K562 (cell line): Measurements from ENCODE around the gene NTN1. TPM values are rescaled to one million over a fixed set of nuclear protein-coding genes. Genes with fewer than 3 reads are reported as not detected.

Source experiments
- ATAC-seq: fragments of 200-7000 bp; cut with Tn5 transposase; 3 replicates; pipeline ENCODE4 v1.9.1; 2020; ENCODE audit warnings: moderate library complexity
- BruUV-seq: library from RNA; stranded (reverse); fragments of 400-500 nt; replicated peaks from 2 replicates; lab custom pipeline; 2021; lab: Mats Ljungman, UMichigan
- CTCF ChIA-PET: fragments of 300-600 bp; formaldehyde crosslinking; extraction: SDS; loops from one replicate; lab custom pipeline; 2021; ENCODE audit warnings: low intra/inter-chr PET ratio; lab: Yijun Ruan, JAX
- POLR2A ChIA-PET: fragments of 300-600, 350-650 bp; sonication (Branson Sonifier 250); formaldehyde crosslinking; extraction: SDS; loops from one replicate; lab custom pipeline; 2021; ENCODE audit warnings: antibody characterized with exemption, inconsistent platforms; lab: Yijun Ruan, JAX
- DNase-seq, 4 experiments: peaks; one replicate each; pipeline versions ENCODE4 v3.0.0 to v3.0.0-alpha.2; 2011 to 2018; ENCODE audit warnings: low spot score in 3 of 4, mixed read lengths in 3 of 4; ENCODE audit errors: extremely low read depth in 1 of 4
- FAIRE-seq: peaks from 2 replicates; lab custom pipeline; 2011; peaks lifted over from hg19 to GRCh38; lab: Jason Lieb, UNC
- H2AFZ ChIP-seq: 2 replicates; pipeline ENCODE4 v1.6.0; 2011; ENCODE audit warnings: low read depth, low read length, control low read depth, inconsistent platforms
- H3K27ac ChIP-seq: fragments of 200-600 bp; 3 replicates; pipeline ENCODE4 v1.8.0; 2011; ENCODE audit warnings: low read depth, mild to moderate bottlenecking, control low read depth, inconsistent platforms, low read length, moderate library complexity, mixed read lengths; ENCODE audit errors: extremely low read depth
- H3K27me3 ChIP-seq, 2 experiments: fragments of 300-600 bp in 1 of 2; 2 replicates in 1 of 2; 3 replicates in 1 of 2; pipeline versions ENCODE4 v1.6.0 to v1.8.0; 2011; ENCODE audit warnings: inconsistent platforms in 2 of 2, low read length in 2 of 2, mild to moderate bottlenecking in 1 of 2, mixed read lengths in 1 of 2, moderate library complexity in 1 of 2; ENCODE audit not compliant: control insufficient read depth in 2 of 2, insufficient read depth in 2 of 2
- H3K36me3 ChIP-seq: fragments of 300-600 bp; 3 replicates; pipeline ENCODE4 v1.8.0; 2011; ENCODE audit warnings: mild to moderate bottlenecking, low read length, inconsistent platforms; ENCODE audit not compliant: control insufficient read depth, insufficient read depth
- H3K4me1 ChIP-seq, 2 experiments: fragments of 200-600 bp in 1 of 2; replicated peaks in 1 of 2; 2 replicates in 1 of 2; 3 replicates in 1 of 2; pipeline versions ENCODE4 v1.5.1 to v1.8.0; 2011; ENCODE audit warnings: inconsistent platforms in 2 of 2, low read length in 2 of 2, mild to moderate bottlenecking in 1 of 2, mixed read lengths in 1 of 2, moderate library complexity in 1 of 2; ENCODE audit not compliant: control insufficient read depth in 2 of 2, insufficient read depth in 2 of 2
- H3K4me2 ChIP-seq: 2 replicates; pipeline ENCODE4 v1.6.1; 2011; ENCODE audit warnings: low read length, control low read depth, inconsistent platforms, mixed read lengths; ENCODE audit not compliant: insufficient read depth
- H3K4me3 ChIP-seq: fragments of 200-600 bp; sonication (generic), shearing (Covaris generic); 2 replicates; pipeline ENCODE4 v1.5.1; 2016; ENCODE audit warnings: control low read depth, inconsistent platforms
- H3K79me2 ChIP-seq: fragments of 200-600 bp; 3 replicates; pipeline ENCODE4 v1.8.0; 2011; ENCODE audit warnings: low read length, inconsistent platforms; ENCODE audit not compliant: control insufficient read depth, insufficient read depth
- H3K9ac ChIP-seq, 2 experiments: 2 replicates each; pipeline versions ENCODE4 v1.6.0 to v1.6.1; 2011; ENCODE audit warnings: low read depth in 2 of 2, low read length in 2 of 2, control low read depth in 1 of 2, inconsistent platforms in 1 of 2, mild to moderate bottlenecking in 1 of 2, mixed read lengths in 1 of 2; ENCODE audit not compliant: insufficient read depth in 1 of 2
- H3K9me1 ChIP-seq: one replicate; pipeline ENCODE4 v1.6.0; 2011; ENCODE audit warnings: inconsistent platforms, mild to moderate bottlenecking, low read length, moderate library complexity; ENCODE audit not compliant: control insufficient read depth, insufficient read depth
- H3K9me3 ChIP-seq: replicated peaks from 2 replicates; pipeline ENCODE4 v1.5.1; 2011; ENCODE audit warnings: low read depth, low read length, inconsistent platforms; ENCODE audit not compliant: control insufficient read depth, insufficient read depth
- H4K20me1 ChIP-seq: replicated peaks from 2 replicates; pipeline ENCODE4 v1.6.1; 2011; ENCODE audit warnings: low read length, inconsistent platforms, mixed read lengths; ENCODE audit not compliant: control insufficient read depth, insufficient read depth
- CBX2 ChIP-seq: fragments of 200-600 bp; sonication (generic); IDR thresholded peaks from one replicate; pipeline ENCODE4 v1.6.1; 2012; ENCODE audit warnings: mild to moderate bottlenecking, low read length, inconsistent platforms; ENCODE audit not compliant: insufficient read depth, poor library complexity, severe bottlenecking
- CBX5 ChIP-seq: IDR thresholded peaks from 2 replicates; pipeline ENCODE4 v1.6.1; 2014; ENCODE audit warnings: low read depth, borderline replicate concordance
- CREM ChIP-seq: IDR thresholded peaks from 2 replicates; pipeline ENCODE4 v1.6.1; 2014; ENCODE audit warnings: antibody characterized with exemption, low read depth
- DNMT1 ChIP-seq: fragments of 450-650 bp; IDR thresholded peaks from 2 replicates; pipeline ENCODE4 v1.6.1; 2016; ENCODE audit warnings: antibody characterized with exemption, mild to moderate bottlenecking
- GTF2F1 ChIP-seq: IDR thresholded peaks from 2 replicates; pipeline ENCODE4 v1.6.1; 2011; ENCODE audit warnings: low read depth, low read length, improper control_type of control experiment
- MTF1 ChIP-seq: fragments of 250-450 bp; sonication (Bioruptor Pico); IDR thresholded peaks from 2 replicates; pipeline ENCODE4 v1.9.0; 2021; ENCODE audit warnings: moderate library complexity, mild to moderate bottlenecking, inconsistent platforms, borderline replicate concordance
- OTX1 ChIP-seq: fragments of 450-650 bp; formaldehyde crosslinking; IDR thresholded peaks from 2 replicates; pipeline ENCODE4 v1.4.0; 2022; ENCODE audit warnings: mild to moderate bottlenecking
- PCBP2 ChIP-seq: fragments of 200-400 bp; formaldehyde crosslinking; IDR thresholded peaks from 2 replicates; pipeline ENCODE4 v1.6.1; 2018; ENCODE audit warnings: low read length, low read depth, mild to moderate bottlenecking, moderate library complexity; ENCODE audit not compliant: poor library complexity, severe bottlenecking
- SIX5 ChIP-seq, 2 experiments: IDR thresholded peaks; 2 replicates each; pipeline ENCODE4 v1.6.1; 2011; ENCODE audit warnings: low read length in 2 of 2, borderline replicate concordance in 1 of 2, low read depth in 1 of 2, mild to moderate bottlenecking in 1 of 2, moderate library complexity in 1 of 2; ENCODE audit not compliant: insufficient read depth in 1 of 2
- TFAM ChIP-seq: fragments of 250-450 bp; sonication (Bioruptor Pico); conservative IDR thresholded peaks from 2 replicates; pipeline ENCODE4 v1.5.0; 2021; ENCODE audit warnings: mild to moderate bottlenecking, moderate library complexity
- WGBS: fragments of 100-300 bp; shearing (Covaris generic); methylation state at CpG from one replicate; pipeline ENCODE4 v1.1.6; 2016; ENCODE audit warnings: low coverage, mixed read lengths; ENCODE audit not compliant: insufficient coverage; ENCODE audit errors: missing lambda C conversion rate; 5-methylcytosine and 5-hydroxymethylcytosine counted together
- in situ Hi-C: fragments of 300-500 bp; cut with MboI; formaldehyde crosslinking; loops from 4 replicates; pipeline ENCODE4 v1.15.0; 2018; ENCODE audit warnings: inconsistent platforms, mixed read lengths
- intact Hi-C: fragments of 100-400 bp; cut with micrococcal nuclease; formaldehyde crosslinking; loops from 2 replicates; pipeline ENCODE4 v1.14.2; 2022
- polyA plus RNA-seq, 8 experiments: library from polyadenylated mRNA; depleted of rRNA in 4 of 8; stranded (reverse) in 5 of 8; unstranded in 3 of 8; fragments of >200 nt; fragmentation: Nextera tagmentation in 2 of 8; fragmentation: Illumina TruSeq in 1 of 8; extraction: Ambion mirVana in 2 of 8; extraction: Trizol in 1 of 8; gene quantifications; 2 replicates each; pipeline versions ENCODE4 v1.2.1 to v1.2.3, GENCODE V29; 2011 to 2014; ENCODE audit warnings: inconsistent platforms in 1 of 8, missing spikeins in 1 of 8
- total RNA-seq, 7 experiments: library from RNA; depleted of rRNA in 6 of 7; stranded (reverse); fragments of >200 nt in 6 of 7; fragmentation: Illumina TruSeq in 2 of 7; extraction: Trizol in 2 of 7; gene quantifications; 2 replicates each; pipeline versions ENCODE4 v1.2.1 to v1.2.3, GENCODE V29; 2011 to 2021; ENCODE audit warnings: low replicate concordance in 1 of 7
- TF ChIP-seq, protein P1 (sequence below), 2 experiments: fragments of 450-650 bp; IDR thresholded peaks; 2 replicates each; pipeline ENCODE4 v1.6.1; 2016
- TF ChIP-seq, protein P2 (sequence below): IDR thresholded peaks from 2 replicates; pipeline ENCODE4 v1.6.1; 2011; ENCODE audit not compliant: insufficient read length; ENCODE audit errors: extremely low read depth
- TF ChIP-seq, protein P3 (sequence below): fragments of 450-650 bp; IDR thresholded peaks from 2 replicates; pipeline ENCODE4 v1.6.1; 2018; ENCODE audit warnings: mild to moderate bottlenecking, low read depth; ENCODE audit not compliant: partially characterized antibody

NTN1 gene
- total and polyA plus RNA-seq, 9 of the 15 experiments (the other 6 are each of a cell fraction or from before 2014, with no cell fraction given) = 0.02 TPM; not detected in 8

DNA sequence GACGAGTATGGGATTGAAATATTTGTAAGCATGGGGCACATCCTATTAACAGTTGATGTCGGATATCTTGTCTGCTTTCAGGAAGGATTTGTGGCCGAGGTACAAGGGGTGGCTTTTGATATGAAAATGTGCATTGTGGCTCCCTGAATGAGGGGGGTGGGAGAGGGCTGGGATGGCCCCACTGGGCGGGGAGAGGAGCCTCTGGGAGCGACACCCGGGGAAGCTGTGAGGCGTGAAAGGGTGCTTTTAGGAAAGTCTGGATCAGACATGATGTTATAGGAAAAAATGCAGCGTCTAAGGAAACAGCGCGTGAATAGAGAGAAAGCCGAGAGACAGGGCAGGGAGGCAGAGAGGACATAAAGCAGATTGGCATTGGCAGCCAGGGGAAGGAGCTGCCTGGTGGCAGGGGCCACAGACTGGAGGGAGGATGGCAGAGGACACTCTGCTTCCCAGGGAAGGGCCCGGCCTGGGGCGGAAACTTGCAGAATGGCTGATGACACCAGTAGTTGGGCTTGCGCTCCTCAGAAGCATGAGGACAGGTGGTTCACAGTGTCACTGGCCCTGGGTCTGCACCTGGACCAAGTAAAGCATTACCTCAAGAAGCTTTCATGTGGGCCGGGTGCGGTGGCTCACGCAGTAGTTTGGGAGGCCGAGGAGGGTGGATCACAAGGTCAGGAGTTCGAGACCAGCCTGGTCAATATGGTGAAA, 95.7 kb downstream of the NTN1 start:
- intact Hi-C loops (no loop called here), in situ Hi-C loops (no loop called here)

More for the DNA sequence above, 95.7 kb downstream of the NTN1 start:
- ATAC-seq (no peak), FAIRE-seq (no peak), DNase-seq (no peak)
- Histone ChIP-seq H3K27me3 (peaks cover 3 to 13% of the 10 kb centered on the region in 2 experiments; a peak in 2 of 5 replicates), H3K9me3 (no peaks in the 10 kb centered on the region; the same call in 1 of the 2 replicates), H3K4me1 (peaks cover 0 to 3% of the 10 kb centered on the region in 2 experiments; a peak in 1 of 5 replicates), H3K36me3 (no peaks in the 10 kb centered on the region), H2AFZ (no peak overlapping the region), H3K4me3 (no peak overlapping the region), H3K79me2 (no peaks in the 10 kb centered on the region), H3K4me2 (no peak overlapping the region), H3K9me1 (no peaks in the 10 kb centered on the region), H4K20me1 (no peaks in the 10 kb centered on the region), H3K27ac (no peak overlapping the region), H3K9ac (no peak overlapping the region)
- CTCF ChIA-PET = no interaction called here
- WGBS = 19% methylated on average over 15 of the region's 19 CpGs
- TF ChIP-seq, protein P1, sequence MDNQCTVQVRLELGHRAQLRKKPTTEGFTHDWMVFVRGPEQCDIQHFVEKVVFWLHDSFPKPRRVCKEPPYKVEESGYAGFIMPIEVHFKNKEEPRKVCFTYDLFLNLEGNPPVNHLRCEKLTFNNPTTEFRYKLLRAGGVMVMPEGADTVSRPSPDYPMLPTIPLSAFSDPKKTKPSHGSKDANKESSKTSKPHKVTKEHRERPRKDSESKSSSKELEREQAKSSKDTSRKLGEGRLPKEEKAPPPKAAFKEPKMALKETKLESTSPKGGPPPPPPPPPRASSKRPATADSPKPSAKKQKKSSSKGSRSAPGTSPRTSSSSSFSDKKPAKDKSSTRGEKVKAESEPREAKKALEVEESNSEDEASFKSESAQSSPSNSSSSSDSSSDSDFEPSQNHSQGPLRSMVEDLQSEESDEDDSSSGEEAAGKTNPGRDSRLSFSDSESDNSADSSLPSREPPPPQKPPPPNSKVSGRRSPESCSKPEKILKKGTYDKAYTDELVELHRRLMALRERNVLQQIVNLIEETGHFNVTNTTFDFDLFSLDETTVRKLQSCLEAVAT (IDR thresholded peaks at IDR 0.05) = no peak
- TF ChIP-seq TFAM (CRISPR knock-in tag) (no peak), CBX5 (no peak), MTF1 (CRISPR knock-in tag) (no peak), PCBP2 (no peak), DNMT1 (no peak), CREM (no peak), OTX1 (no peak), CBX2 (no peak), GTF2F1 (no peak), SIX5 (IDR thresholded peaks at IDR 0.05; ENCODE audit: borderline replicate concordance in 1 of 2, insufficient read depth in 1 of 2, low read depth in 1 of 2, low read length in 2 of 2) (no peak)
- TF ChIP-seq, protein P2, sequence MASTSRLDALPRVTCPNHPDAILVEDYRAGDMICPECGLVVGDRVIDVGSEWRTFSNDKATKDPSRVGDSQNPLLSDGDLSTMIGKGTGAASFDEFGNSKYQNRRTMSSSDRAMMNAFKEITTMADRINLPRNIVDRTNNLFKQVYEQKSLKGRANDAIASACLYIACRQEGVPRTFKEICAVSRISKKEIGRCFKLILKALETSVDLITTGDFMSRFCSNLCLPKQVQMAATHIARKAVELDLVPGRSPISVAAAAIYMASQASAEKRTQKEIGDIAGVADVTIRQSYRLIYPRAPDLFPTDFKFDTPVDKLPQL = no peak
- TF ChIP-seq, protein P3, sequence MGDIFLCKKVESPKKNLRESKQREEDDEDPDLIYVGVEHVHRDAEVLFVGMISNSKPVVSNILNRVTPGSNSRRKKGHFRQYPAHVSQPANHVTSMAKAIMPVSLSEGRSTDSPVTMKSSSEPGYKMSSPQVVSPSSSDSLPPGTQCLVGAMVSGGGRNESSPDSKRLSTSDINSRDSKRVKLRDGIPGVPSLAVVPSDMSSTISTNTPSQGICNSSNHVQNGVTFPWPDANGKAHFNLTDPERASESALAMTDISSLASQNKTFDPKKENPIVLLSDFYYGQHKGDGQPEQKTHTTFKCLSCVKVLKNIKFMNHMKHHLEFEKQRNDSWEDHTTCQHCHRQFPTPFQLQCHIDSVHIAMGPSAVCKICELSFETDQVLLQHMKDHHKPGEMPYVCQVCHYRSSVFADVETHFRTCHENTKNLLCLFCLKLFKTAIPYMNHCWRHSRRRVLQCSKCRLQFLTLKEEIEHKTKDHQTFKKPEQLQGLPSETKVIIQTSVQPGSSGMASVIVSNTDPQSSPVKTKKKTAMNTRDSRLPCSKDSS = no peak
- no TSS peak for BruUV-seq
- POLR2A ChIA-PET = no interaction called here
